Type B pancreatic cell (in vitro differentiated cells): ENCODE data around the gene LPCAT4. TPM values are rescaled to one million over a fixed set of nuclear protein-coding genes. Genes with fewer than 3 reads are reported as not detected.
"Not testable (repeated sequence)": the region's sequence is repeated elsewhere in the genome, so short reads cannot be mapped to it uniquely, and the experiment has no call there.

Source experiments
- DNase-seq: peaks from one replicate; pipeline ENCODE4 v3.0.0; 2021; ENCODE audit warnings: mixed read lengths; ENCODE audit not compliant: unreplicated experiment; ENCODE audit errors: extremely low spot score
- H3K27ac Mint-ChIP-seq: 2 replicates; pipeline ENCODE4 v1.8.0; 2021; ENCODE audit warnings: mild to moderate bottlenecking, mixed read lengths
- H3K27me3 Mint-ChIP-seq: 2 replicates; pipeline ENCODE4 v1.8.0; 2021; ENCODE audit warnings: mixed read lengths
- H3K36me3 Mint-ChIP-seq: 2 replicates; pipeline ENCODE4 v1.8.0; 2021; ENCODE audit warnings: mixed read lengths
- H3K4me1 Mint-ChIP-seq: one replicate; pipeline ENCODE4 v1.8.0; 2021; ENCODE audit warnings: mixed read lengths; ENCODE audit not compliant: unreplicated experiment
- H3K4me3 Mint-ChIP-seq: 2 replicates; pipeline ENCODE4 v1.8.0; 2021; ENCODE audit warnings: mild to moderate bottlenecking, mixed read lengths
- H3K9me3 Mint-ChIP-seq: 2 replicates; pipeline ENCODE4 v1.8.0; 2021; ENCODE audit warnings: mixed read lengths
- CTCF ChIP-seq: fragments of 200-600 bp; sonication (generic); conservative IDR thresholded peaks from 2 replicates; pipeline ENCODE4 v1.5.0; 2021; ENCODE audit warnings: antibody characterized with exemption, mild to moderate bottlenecking
- long read RNA-seq: library from polyadenylated mRNA; unstranded; transcript quantifications from one replicate; pipeline ENCODE4 v2.0.0, GENCODE V29; 2020
- total RNA-seq: library from RNA; stranded (reverse); gene quantifications from 2 replicates; pipeline ENCODE4 v1.2.1, GENCODE V29; 2021; ENCODE audit warnings: low replicate concordance

The LPCAT4 gene
- total RNA-seq: 87.5 and 90.6 TPM in 2 replicates
- long read RNA-seq, partial matches to known transcripts: 4 of 8 reads
- long read RNA-seq, other reads (novel, unspliced or antisense): 3 of 8 reads

GRCh38 chr15:34367101-34368081 is at the start of gene LPCAT4:
TSS of gene LPCAT4 (minus strand) at chr15:34367196. CDS start at chr15:34367100, 96 bp downstream.
- peaks cover 8% of the 10 kb centered on the region for H3K36me3 Mint-ChIP-seq
- peak within 1 kb of the TSS; percentile 91 for H3K27ac Mint-ChIP-seq
- peak within 1 kb of the TSS; percentile 98 for H3K4me3 Mint-ChIP-seq
- peak; percentile 90 for DNase-seq
- TF ChIP-seq CTCF: peak; percentile 95
- no peaks in the 10 kb centered on the region for H3K9me3 Mint-ChIP-seq
- peaks cover 33% of the 10 kb centered on the region for H3K4me1 Mint-ChIP-seq
- H3K27me3 Mint-ChIP-seq: no peaks in the 10 kb centered on the region

DNA sequence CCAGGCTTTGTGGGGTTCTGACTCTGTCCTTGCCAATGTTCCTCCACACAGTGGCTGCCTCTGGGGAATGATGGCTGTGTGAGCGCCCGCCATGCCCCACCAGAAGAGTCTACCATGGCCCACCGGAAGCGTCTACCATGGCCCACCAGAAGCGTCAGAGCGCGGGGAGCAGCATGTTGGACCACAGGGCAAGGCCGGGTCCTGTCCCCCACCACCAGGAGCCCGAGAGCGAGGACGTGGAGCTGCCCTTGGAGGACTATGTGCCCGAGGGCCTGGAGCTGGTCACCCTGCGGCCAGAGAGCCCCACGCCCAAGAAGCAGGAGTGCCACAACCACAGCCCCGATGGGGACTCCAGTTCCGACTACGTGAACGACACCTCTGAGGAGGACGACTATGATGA is 42.5 kb upstream of the LPCAT4 start:
- not testable (repeated sequence) for H3K4me3 Mint-ChIP-seq, H3K27me3 Mint-ChIP-seq, H3K36me3 Mint-ChIP-seq, H3K9me3 Mint-ChIP-seq, H3K27ac Mint-ChIP-seq, H3K4me1 Mint-ChIP-seq
- peak; percentile 57 for DNase-seq

GRCh38 chr15:34408973-34409372 is 42.0 kb upstream of the LPCAT4 start:
- not testable (repeated sequence) for H3K4me1 Mint-ChIP-seq, H3K36me3 Mint-ChIP-seq, DNase-seq, H3K4me3 Mint-ChIP-seq, H3K27ac Mint-ChIP-seq, H3K9me3 Mint-ChIP-seq, H3K27me3 Mint-ChIP-seq

DNA sequence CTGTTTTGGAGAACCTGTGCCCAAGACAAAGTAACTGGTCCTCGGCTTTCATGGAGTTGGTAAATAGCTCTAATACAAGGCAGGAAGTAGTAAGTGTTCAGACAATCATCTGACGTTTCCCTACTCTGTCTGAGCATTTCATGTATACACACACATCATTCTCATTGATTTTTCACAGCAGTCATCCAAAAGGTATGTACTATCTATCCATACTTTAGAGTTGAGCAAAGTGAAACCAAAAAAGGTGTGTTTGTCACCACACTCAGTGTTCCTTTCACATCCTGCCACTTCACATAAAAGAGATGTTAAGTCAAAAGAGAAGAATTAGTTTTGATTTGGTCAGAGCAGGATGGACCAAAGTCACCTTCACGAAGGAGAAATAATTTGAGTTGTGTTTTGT is 36.9 kb upstream of the LPCAT4 start:
- DNase-seq, H3K4me1 Mint-ChIP-seq, H3K4me3 Mint-ChIP-seq, H3K27me3 Mint-ChIP-seq, H3K36me3 Mint-ChIP-seq, H3K27ac Mint-ChIP-seq, H3K9me3 Mint-ChIP-seq: not testable (repeated sequence)

GRCh38 chr15:34403160-34403598 is 36.2 kb upstream of the LPCAT4 start:
- not testable (repeated sequence) for H3K4me1 Mint-ChIP-seq, DNase-seq, H3K27me3 Mint-ChIP-seq, H3K9me3 Mint-ChIP-seq, H3K36me3 Mint-ChIP-seq, H3K4me3 Mint-ChIP-seq, H3K27ac Mint-ChIP-seq

GRCh38 chr15:34397637-34398259 is 30.8 kb upstream of the LPCAT4 start:
- not testable (repeated sequence) for H3K4me3 Mint-ChIP-seq

GRCh38 chr15:34392981-34393380 is 26.0 kb upstream of the LPCAT4 start:
- DNase-seq, H3K27me3 Mint-ChIP-seq, H3K4me3 Mint-ChIP-seq, H3K4me1 Mint-ChIP-seq, H3K27ac Mint-ChIP-seq, H3K36me3 Mint-ChIP-seq, H3K9me3 Mint-ChIP-seq: not testable (repeated sequence)

More at GRCh38 chr15:34397637-34398259, 30.8 kb upstream of the LPCAT4 start:
- not testable (repeated sequence) for H3K36me3 Mint-ChIP-seq, DNase-seq, H3K27ac Mint-ChIP-seq, H3K4me1 Mint-ChIP-seq, H3K9me3 Mint-ChIP-seq, H3K27me3 Mint-ChIP-seq

DNA sequence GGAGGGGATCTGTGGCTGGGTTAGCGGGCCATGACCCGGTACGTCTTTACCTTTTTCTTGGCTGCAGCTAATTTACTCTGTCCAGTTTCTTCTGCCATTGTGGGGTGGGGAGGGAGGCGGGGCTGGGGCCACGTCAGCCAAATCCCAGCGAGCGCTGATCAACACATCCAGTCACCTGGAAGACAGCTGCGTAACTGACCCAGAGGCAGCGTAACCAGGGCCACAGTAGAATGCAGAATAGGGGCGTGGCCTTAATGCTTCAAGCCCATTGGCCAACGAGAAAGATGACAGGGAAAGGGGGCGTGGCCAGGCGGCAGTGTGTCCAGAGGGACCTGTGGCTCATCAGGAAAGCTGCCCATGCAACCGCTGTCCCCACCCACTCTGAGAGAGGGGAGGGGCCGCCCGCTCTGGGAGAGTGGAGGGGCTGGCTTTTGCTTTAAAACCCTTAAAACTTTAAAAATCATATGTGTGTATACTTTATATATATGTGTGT is 22.6 kb upstream of the LPCAT4 start:
- H3K27me3 Mint-ChIP-seq, H3K4me1 Mint-ChIP-seq, H3K36me3 Mint-ChIP-seq, H3K9me3 Mint-ChIP-seq, H3K27ac Mint-ChIP-seq, DNase-seq, H3K4me3 Mint-ChIP-seq: not testable (repeated sequence)

DNA sequence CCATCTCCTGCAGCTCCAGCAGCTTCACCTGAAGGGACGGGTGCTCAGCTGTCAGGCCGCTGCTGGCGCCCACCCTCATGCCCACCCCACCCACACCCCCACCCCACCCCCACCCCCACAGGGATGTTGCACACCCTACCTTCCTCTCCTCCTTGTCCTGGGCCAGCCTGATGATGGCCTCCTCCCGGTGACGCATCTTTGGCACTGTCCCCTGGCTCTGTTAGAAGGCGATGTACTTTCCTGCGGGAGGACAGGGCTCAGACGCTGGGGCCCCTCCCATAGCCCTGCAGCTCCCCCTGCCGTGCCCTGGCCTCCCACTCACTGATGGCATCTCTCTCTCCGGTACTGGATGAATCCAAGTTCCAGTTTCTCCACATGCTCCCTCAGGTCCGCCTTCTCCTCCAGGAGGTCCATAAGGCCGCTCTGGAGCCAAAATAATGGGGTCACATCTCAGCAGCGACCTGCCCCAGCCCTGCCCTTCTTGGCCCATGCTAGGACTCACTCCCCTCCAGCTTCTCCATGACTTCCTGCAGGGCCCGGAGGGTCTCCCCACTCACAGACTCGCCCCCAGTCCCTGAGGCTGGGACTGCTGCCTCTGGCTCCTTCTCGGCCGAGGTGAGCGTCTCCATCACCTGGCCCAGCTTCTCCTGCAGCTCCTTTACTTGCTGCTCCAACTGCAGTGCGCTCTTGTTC is 15.0 kb upstream of the LPCAT4 start:
- not testable (repeated sequence) for H3K4me1 Mint-ChIP-seq, H3K27me3 Mint-ChIP-seq, H3K9me3 Mint-ChIP-seq, H3K36me3 Mint-ChIP-seq, H3K27ac Mint-ChIP-seq, DNase-seq, H3K4me3 Mint-ChIP-seq

DNA sequence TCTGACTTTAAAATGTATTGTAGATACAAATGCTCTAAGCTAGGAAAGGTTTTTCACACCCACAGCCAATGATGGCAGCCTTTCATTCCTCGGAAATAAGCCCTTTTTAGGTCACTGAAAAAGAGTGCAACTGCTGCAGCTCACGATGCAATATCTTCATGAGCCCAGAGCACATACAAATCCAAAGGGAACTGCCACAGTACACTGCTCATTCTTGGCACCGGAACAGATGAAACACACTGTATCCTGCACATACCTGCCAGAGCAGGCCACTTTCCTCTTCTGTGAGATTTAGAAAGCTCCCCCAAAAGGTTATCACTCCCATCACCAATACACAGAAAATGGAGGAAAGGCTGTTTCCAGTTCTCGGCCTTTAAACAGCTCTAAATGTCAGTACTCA is 13.5 kb upstream of the LPCAT4 start:
- not testable (repeated sequence) for H3K27me3 Mint-ChIP-seq, H3K4me1 Mint-ChIP-seq, DNase-seq, H3K9me3 Mint-ChIP-seq, H3K27ac Mint-ChIP-seq, H3K4me3 Mint-ChIP-seq, H3K36me3 Mint-ChIP-seq
